B cell (primary cell): ENCODE measurements around the gene EHD1. TPM values are rescaled to one million over a fixed set of nuclear protein-coding genes. Genes with fewer than 3 reads are reported as not detected.

Source experiments
- ATAC-seq: fragments of 200-7000 bp; cut with Tn5 transposase; one replicate; pipeline ENCODE4 v1.10.0; 2021; ENCODE audit warnings: low read depth, mild to moderate bottlenecking, moderate number of reproducible peaks, moderate library complexity
- CTCF ChIA-PET: fragments of 350-600 bp; sonication (Branson Sonifier 250); formaldehyde crosslinking; loops from one replicate; lab custom pipeline; 2021; ENCODE audit warnings: antibody characterized with exemption, inconsistent platforms; lab: Charles Lee
- POLR2A ChIA-PET: fragments of 350-600 bp; sonication (Branson Sonifier 250); formaldehyde crosslinking; loops from one replicate; lab custom pipeline; 2021; ENCODE audit warnings: antibody characterized with exemption; lab: Charles Lee
- DNase-seq: peaks from one replicate; pipeline ENCODE4 v3.0.0; 2013
- H2AFZ ChIP-seq: 2 replicates; pipeline ENCODE4 v1.6.1; 2012; ENCODE audit warnings: mild to moderate bottlenecking, low read depth, low read length; ENCODE audit not compliant: insufficient read depth, poor library complexity, severe bottlenecking
- H3K27ac ChIP-seq, 2 donors: 1 replicate in 1 of 2; 2 replicates in 1 of 2; pipeline ENCODE4 v1.5.1; 2012 to 2013; ENCODE audit warnings: low read length in 2 of 2, mild to moderate bottlenecking in 2 of 2, moderate library complexity in 1 of 2
- H3K27me3 ChIP-seq, 4 experiments: fragments of 200-600 bp in 1 of 4; sonication (generic) in 1 of 4; replicated peaks in 1 of 4; 1 replicate in 2 of 4; 2 replicates in 2 of 4; pipeline versions ENCODE4 v1.6.1 to v1.7.0; 2013 to 2016; ENCODE audit warnings: low read length in 3 of 4, mild to moderate bottlenecking in 2 of 4, mixed read lengths in 1 of 4, moderate library complexity in 1 of 4; ENCODE audit not compliant: insufficient read depth in 4 of 4, control insufficient read depth in 3 of 4; ENCODE audit errors: control extremely low read depth in 1 of 4
- H3K36me3 ChIP-seq, 2 experiments: replicated peaks in 1 of 2; 1 replicate in 1 of 2; 2 replicates in 1 of 2; pipeline versions ENCODE4 v1.6.1 to v1.7.1; 2013; ENCODE audit warnings: low read length in 1 of 2; ENCODE audit not compliant: insufficient read depth in 2 of 2, control insufficient read depth in 1 of 2; ENCODE audit errors: control extremely low read depth in 1 of 2, extremely low read depth in 1 of 2
- H3K4me1 ChIP-seq, 2 donors: fragments of 200-600 bp in 1 of 2; sonication (generic) in 1 of 2; 1 replicate in 1 of 2; 2 replicates in 1 of 2; pipeline versions ENCODE4 v1.5.1 to v1.6.1; 2013 to 2017; ENCODE audit warnings: low read length in 2 of 2; ENCODE audit not compliant: control insufficient read depth in 2 of 2, insufficient read depth in 2 of 2
- H3K4me2 ChIP-seq: replicated peaks from 2 replicates; pipeline ENCODE3; 2012; ENCODE audit warnings: mild to moderate bottlenecking, low read depth, low read length; ENCODE audit not compliant: poor library complexity, severe bottlenecking
- H3K4me3 ChIP-seq, 5 experiments: fragments of 200-600 bp in 1 of 5; sonication (generic) in 1 of 5; 1 replicate in 3 of 5; 2 replicates in 2 of 5; pipeline versions ENCODE4 v1.5.1 to v1.7.0; 2011 to 2016; ENCODE audit warnings: low read length in 4 of 5, mild to moderate bottlenecking in 4 of 5, low read depth in 2 of 5, control low read depth in 1 of 5, moderate library complexity in 1 of 5; ENCODE audit not compliant: insufficient read depth in 1 of 5; ENCODE audit errors: control extremely low read depth in 1 of 5, extremely low read depth in 1 of 5
- H3K79me2 ChIP-seq: fragments of 200-600 bp; sonication (generic); one replicate; pipeline ENCODE4 v1.6.0; 2016; ENCODE audit warnings: low read length; ENCODE audit not compliant: control insufficient read depth, insufficient read depth
- H3K9ac ChIP-seq: fragments of 200-600 bp; sonication (generic); 2 replicates; pipeline ENCODE4 v1.6.1; 2017; ENCODE audit warnings: mild to moderate bottlenecking, low read length, moderate library complexity
- H3K9me3 ChIP-seq, 3 donors: one replicate each; pipeline versions ENCODE4 v1.6.1 to v1.7.1; 2013; ENCODE audit warnings: low read length in 2 of 3; ENCODE audit not compliant: control insufficient read depth in 2 of 3, insufficient read depth in 1 of 3; ENCODE audit errors: control extremely low read depth in 1 of 3
- H4K20me1 ChIP-seq: 2 replicates; pipeline ENCODE4 v1.6.0; 2012; ENCODE audit warnings: mild to moderate bottlenecking, low read length; ENCODE audit not compliant: insufficient read depth, control insufficient read depth, poor library complexity, severe bottlenecking
- H3K27ac Mint-ChIP-seq: one replicate; pipeline ENCODE4 v1.8.0; 2021; ENCODE audit warnings: mixed read lengths
- H3K27me3 Mint-ChIP-seq: one replicate; pipeline ENCODE4 v1.8.0; 2021; ENCODE audit warnings: mixed read lengths
- H3K4me1 Mint-ChIP-seq: one replicate; pipeline ENCODE4 v1.8.0; 2021; ENCODE audit warnings: mixed read lengths
- H3K4me3 Mint-ChIP-seq: one replicate; pipeline ENCODE4 v1.8.0; 2021; ENCODE audit warnings: mixed read lengths
- H3K9me3 Mint-ChIP-seq: one replicate; pipeline ENCODE4 v1.8.0; 2022; ENCODE audit warnings: mixed read lengths; ENCODE audit not compliant: insufficient read depth
- EZH2 ChIP-seq: IDR thresholded peaks from 2 replicates; pipeline ENCODE4 v1.6.1; 2012; ENCODE audit warnings: borderline replicate concordance, low read depth, mild to moderate bottlenecking, moderate library complexity, low read length; ENCODE audit not compliant: insufficient read depth, poor library complexity, severe bottlenecking
- WGBS: methylation state at CpG from one replicate; pipeline ENCODE4 v1.1.5; 2013; ENCODE audit warnings: missing lambda C conversion rate; ENCODE audit not compliant: insufficient coverage; 5-methylcytosine and 5-hydroxymethylcytosine counted together
- intact Hi-C: fragments of 100-400 bp; cut with micrococcal nuclease; formaldehyde crosslinking; loops from one replicate; pipeline ENCODE4 v1.10.0; 2022
- polyA plus RNA-seq: library from polyadenylated mRNA; depleted of rRNA; stranded (reverse); fragments of >200 nt; gene quantifications from 2 replicates; pipeline ENCODE4 v1.2.3, GENCODE V29; 2012
- total RNA-seq, 2 donors: library from RNA; stranded (reverse); fragments of 120-200 nt in 1 of 2; gene quantifications; 1 replicate in 1 of 2; 2 replicates in 1 of 2; pipeline versions ENCODE4 v1.2.3 to v1.2.4, GENCODE V29; 2013 to 2022
- TF ChIP-seq, protein P1 (sequence below): fragments of 200-600 bp; IDR thresholded peaks from one replicate; pipeline ENCODE4 v1.8.0; 2022; ENCODE audit warnings: antibody characterized with exemption, mild to moderate bottlenecking

EHD1 gene
- total and polyA plus RNA-seq, 2 donors (not counting 1 experiment from before 2014, with no cell fraction given), result 208 to 280 TPM

DNA sequence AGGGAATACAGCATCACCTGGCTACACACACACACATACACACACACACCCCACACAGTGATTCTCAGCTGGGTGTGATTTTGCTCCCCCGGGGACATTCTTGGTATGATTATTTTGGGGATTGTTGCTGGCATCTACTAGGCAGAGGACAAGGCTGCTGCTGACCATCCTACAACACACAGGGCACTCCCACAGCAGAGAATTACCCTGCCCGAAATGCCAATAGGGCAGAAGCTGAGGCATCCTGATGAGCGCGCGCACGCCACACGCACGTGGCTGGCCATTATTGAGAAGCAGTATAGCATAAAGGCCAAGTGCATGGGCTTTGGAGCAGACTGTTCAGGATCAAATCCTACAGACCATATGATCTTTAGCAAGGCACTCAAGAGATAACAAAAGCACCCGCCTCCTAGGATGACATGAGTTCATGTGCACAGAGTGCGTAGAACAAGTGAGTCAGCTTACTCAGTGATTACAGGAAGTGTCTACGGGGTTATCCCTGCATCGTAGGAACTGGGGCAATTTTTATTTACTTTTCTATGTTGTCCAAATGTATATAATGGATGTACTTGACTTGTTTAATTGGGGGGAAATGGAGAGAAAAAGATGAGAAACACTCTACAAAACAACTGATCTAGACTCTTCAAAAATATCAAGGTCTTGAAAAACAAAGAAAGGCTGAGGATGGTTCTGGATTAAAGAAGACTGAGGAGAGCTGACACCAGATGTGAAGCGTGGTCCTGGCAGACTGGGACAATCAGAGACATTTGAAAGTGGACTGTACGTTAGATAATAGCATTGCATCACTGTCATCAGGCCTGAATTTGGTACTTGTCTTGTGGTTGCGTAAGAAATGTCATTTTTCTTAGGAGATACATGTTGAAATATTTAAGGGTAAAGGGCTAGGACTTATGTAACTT, 7.2 kb upstream of the EHD1 start:
- Histone ChIP-seq H3K4me2 (no peak overlapping the region), H2AFZ (no peak overlapping the region), H3K36me3 (no peaks in the 10 kb centered on the region), H3K27me3 (no peaks in the 10 kb centered on the region), H3K9me3 (no peaks in the 10 kb centered on the region), H3K9ac (no peak overlapping the region), H3K79me2 (peaks cover 11% of the 10 kb centered on the region), H3K27ac (no peak overlapping the region), H3K4me1 (peaks cover 21 to 25% of the 10 kb centered on the region in 2 donors), H3K4me3 (no peak overlapping the region), H4K20me1 (no peaks in the 10 kb centered on the region)
- POLR2A ChIA-PET, result interaction anchor here (5.0 kb wide), 1 partner anchor 37 kb away, joined by 43 read pairs; no protein-coding TSS in a partner anchor
- H3K4me3 Mint-ChIP-seq, result no peak overlapping the region
- DNase-seq (no peak), ATAC-seq (no peak)
- TF ChIP-seq, protein P1, sequence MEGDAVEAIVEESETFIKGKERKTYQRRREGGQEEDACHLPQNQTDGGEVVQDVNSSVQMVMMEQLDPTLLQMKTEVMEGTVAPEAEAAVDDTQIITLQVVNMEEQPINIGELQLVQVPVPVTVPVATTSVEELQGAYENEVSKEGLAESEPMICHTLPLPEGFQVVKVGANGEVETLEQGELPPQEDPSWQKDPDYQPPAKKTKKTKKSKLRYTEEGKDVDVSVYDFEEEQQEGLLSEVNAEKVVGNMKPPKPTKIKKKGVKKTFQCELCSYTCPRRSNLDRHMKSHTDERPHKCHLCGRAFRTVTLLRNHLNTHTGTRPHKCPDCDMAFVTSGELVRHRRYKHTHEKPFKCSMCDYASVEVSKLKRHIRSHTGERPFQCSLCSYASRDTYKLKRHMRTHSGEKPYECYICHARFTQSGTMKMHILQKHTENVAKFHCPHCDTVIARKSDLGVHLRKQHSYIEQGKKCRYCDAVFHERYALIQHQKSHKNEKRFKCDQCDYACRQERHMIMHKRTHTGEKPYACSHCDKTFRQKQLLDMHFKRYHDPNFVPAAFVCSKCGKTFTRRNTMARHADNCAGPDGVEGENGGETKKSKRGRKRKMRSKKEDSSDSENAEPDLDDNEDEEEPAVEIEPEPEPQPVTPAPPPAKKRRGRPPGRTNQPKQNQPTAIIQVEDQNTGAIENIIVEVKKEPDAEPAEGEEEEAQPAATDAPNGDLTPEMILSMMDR, result no peak
- TF ChIP-seq EZH2, result no peak
- peaks cover 34% of the 10 kb centered on the region for H3K4me1 Mint-ChIP-seq
- WGBS, result 100% methylated on average over 7 of the region's 15 CpGs
- H3K27me3 Mint-ChIP-seq, result no peaks in the 10 kb centered on the region
- CTCF ChIA-PET, result interaction anchor here (0.9 to 30.2 kb wide), 5 partner anchors 8 to 104 kb away, joined by 3 to 1254 read pairs (median 5); partner anchors contain the start of gene CDC42BPG
- H3K9me3 Mint-ChIP-seq, result no peaks in the 10 kb centered on the region
- peak overlapping the region; percentile 28 for H3K27ac Mint-ChIP-seq
- intact Hi-C loops, result no loop called here

DNA sequence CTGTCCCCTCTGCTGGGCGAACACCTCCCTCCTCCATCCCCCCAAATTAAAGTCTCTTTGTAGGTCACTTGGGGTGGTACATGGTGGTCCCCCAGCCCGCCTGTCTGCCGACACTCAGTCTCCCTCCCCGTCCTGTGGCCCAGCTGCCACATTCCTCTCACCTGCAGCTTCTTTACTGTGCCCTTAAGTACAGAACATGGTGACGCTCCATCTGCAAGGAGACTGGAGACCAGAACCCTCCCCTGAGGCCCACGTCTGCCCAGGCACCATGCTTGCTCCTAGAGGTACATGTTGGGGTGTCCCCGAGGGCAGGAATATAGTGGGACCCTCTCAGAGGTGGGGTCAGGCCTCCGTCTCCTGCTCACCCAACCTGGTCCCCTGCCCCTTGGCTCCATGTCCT, 5.6 kb upstream of the EHD1 start:
- Mint-ChIP-seq H3K9me3 (no peaks in the 10 kb centered on the region), H3K27ac (peak overlapping the region; percentile 37), H3K4me3 (no peak overlapping the region), H3K4me1 (peaks cover 46% of the 10 kb centered on the region), H3K27me3 (no peaks in the 10 kb centered on the region)
- Histone ChIP-seq H2AFZ (no peak overlapping the region), H3K4me1 (peaks cover 37 to 40% of the 10 kb centered on the region in 2 donors), H3K4me2 (no peak overlapping the region), H3K9ac (no peak overlapping the region), H4K20me1 (no peaks in the 10 kb centered on the region), H3K79me2 (peaks cover 9% of the 10 kb centered on the region), H3K4me3 (no peak overlapping the region), H3K9me3 (no peaks in the 10 kb centered on the region), H3K27me3 (no peaks in the 10 kb centered on the region), H3K27ac (no peak overlapping the region), H3K36me3 (no peaks in the 10 kb centered on the region)
- DNase-seq (no peak), ATAC-seq (no peak)
- CTCF ChIA-PET, result interaction anchor here (2.4 to 30.2 kb wide), 2 partner anchors 10 to 28 kb away, joined by 18 to 1254 read pairs; partner anchors contain the start of gene CDC42BPG
- POLR2A ChIA-PET, result interaction anchor here (0.7 kb wide), 1 partner anchor 36 kb away, joined by 3 read pairs; no protein-coding TSS in a partner anchor
- intact Hi-C loops, result no loop called here
- no peak for TF ChIP-seq EZH2
- TF ChIP-seq, protein P1, result no peak
- 98% methylated on average over 8 of the region's 8 CpGs for WGBS
